GM12872 (cell line): ENCODE results near the gene MVB12B.

ENCODE experiments used
- TF ChIP-seq, protein P1 (sequence below): IDR thresholded peaks from 3 replicates; pipeline ENCODE4 v1.5.1; 2011; ENCODE audit warnings: low read depth, mild to moderate bottlenecking, low read length, moderate library complexity; ENCODE audit not compliant: insufficient read depth

MVB12B gene

GRCh38 chr9:126500600-126501382, 174.2 kb downstream of the MVB12B start:
- TF ChIP-seq, protein P1, sequence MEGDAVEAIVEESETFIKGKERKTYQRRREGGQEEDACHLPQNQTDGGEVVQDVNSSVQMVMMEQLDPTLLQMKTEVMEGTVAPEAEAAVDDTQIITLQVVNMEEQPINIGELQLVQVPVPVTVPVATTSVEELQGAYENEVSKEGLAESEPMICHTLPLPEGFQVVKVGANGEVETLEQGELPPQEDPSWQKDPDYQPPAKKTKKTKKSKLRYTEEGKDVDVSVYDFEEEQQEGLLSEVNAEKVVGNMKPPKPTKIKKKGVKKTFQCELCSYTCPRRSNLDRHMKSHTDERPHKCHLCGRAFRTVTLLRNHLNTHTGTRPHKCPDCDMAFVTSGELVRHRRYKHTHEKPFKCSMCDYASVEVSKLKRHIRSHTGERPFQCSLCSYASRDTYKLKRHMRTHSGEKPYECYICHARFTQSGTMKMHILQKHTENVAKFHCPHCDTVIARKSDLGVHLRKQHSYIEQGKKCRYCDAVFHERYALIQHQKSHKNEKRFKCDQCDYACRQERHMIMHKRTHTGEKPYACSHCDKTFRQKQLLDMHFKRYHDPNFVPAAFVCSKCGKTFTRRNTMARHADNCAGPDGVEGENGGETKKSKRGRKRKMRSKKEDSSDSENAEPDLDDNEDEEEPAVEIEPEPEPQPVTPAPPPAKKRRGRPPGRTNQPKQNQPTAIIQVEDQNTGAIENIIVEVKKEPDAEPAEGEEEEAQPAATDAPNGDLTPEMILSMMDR: peak; percentile 90

GRCh38 chr9:126501383-126502331, 175.0 kb downstream of the MVB12B start:
- TF ChIP-seq, protein P1: no peak

DNA sequence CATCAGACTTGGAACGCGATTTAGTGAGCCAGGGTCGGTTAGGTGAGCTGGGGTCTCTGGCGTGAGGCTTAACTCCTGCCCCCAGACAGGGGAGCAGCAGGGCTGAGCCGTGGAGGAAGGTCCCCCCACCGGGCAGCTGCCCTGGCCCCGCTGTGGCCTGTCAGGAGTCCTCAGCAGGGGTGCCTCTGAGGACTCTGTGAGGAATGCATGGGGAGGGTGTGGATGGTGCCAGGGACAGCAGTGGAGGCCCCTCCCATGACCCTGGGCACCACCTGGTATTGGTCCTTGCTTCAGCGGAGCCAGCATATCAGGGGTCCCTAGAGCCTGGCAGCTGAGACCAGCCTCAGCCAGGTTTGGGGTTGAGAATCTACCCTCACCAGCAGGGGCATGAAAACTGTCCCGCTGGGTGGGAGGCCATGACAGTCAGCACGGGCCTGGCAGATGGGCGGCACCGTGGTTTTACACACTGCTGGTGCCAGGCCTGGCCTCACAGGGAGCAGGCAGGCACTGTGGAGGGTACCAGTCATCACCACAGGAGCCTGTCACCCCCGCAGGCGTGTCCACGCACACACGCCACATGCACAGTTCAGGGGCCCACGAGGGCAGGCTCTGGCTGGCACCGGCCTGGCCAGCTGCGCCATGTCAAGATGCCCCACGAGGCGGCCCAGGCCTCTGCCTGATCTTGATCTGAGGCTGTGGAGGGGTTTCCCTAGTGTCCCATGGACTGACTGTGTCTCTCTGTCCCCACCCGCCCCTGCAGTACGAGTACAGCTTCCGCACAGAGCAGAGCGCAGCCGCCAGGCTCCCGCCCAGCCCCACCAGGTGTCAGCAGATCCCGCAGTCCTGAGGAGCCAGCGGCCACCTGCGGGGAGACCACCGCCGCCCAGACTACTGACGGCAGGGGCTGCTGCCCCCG, 176.0 kb downstream of the MVB12B start:
- TF ChIP-seq, protein P1: no peak

DNA sequence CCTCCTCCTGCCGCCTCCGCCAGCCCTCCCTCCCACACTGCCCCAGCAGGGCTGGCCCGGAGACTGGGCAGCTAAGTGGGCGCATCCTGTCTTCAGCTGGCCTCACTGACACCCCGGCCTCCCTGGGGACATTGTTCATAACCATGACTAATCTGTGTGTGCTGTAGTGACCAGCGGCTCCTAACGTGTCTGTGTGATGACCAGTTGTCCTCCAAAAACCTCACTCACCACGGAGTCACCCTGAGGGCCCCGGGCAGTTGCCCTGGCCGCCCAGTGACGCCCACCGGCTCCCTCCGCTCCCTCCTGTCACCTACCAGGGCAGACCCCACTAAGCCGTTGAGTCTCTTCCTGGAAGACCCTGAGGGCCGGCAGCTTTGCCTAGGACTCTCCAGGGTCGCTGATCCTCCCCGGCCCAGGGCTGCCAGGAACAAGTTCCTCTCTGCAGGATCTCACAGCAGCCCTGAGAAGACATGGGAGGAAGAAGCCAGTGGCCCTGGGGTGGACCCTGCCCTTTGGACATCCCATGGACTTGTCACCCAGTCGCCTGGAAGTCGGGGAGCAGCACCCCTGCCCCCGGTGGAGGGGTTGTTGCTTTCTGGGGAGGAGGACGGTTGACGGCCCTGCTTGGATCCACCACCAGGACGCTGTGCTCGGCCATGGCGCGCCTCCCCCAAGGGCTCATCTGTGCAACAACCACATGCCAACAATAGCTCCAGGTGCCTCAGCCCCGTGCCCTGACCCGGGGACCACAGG, 176.9 kb downstream of the MVB12B start:
- TF ChIP-seq, protein P1: no peak

GRCh38 chr9:126504086-126504976, 177.7 kb downstream of the MVB12B start:
- TF ChIP-seq, protein P1: no peak

GRCh38 chr9:126504977-126505455, 178.4 kb downstream of the MVB12B start:
- TF ChIP-seq, protein P1: no peak
